ENCODE measurements around the gene ZNF787.

ZNF787 gene

DNA sequence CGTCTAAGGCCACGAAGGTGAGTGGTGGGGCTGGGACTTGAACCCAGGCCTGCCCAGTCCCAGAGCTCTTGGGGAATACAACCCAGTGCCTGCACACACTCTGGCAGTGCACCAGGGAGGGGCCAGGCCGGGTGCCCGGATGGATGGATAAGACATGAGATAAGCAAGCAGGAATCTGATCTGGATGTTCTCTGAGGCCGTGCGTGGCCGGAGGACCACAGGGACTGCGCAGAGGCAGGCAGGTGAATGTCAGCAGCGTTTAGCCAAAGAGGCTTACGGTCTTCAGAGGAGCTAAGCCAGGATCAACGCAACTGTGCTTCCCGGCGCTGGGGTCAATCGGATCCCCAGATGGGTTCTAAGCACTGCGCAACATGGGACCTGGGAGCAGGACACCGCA, 1.5 kb downstream of the ZNF787 start:
- H3K27ac ChIP-seq: peak overlapping the region; percentile 97
- TF ChIP-seq, protein P1, sequence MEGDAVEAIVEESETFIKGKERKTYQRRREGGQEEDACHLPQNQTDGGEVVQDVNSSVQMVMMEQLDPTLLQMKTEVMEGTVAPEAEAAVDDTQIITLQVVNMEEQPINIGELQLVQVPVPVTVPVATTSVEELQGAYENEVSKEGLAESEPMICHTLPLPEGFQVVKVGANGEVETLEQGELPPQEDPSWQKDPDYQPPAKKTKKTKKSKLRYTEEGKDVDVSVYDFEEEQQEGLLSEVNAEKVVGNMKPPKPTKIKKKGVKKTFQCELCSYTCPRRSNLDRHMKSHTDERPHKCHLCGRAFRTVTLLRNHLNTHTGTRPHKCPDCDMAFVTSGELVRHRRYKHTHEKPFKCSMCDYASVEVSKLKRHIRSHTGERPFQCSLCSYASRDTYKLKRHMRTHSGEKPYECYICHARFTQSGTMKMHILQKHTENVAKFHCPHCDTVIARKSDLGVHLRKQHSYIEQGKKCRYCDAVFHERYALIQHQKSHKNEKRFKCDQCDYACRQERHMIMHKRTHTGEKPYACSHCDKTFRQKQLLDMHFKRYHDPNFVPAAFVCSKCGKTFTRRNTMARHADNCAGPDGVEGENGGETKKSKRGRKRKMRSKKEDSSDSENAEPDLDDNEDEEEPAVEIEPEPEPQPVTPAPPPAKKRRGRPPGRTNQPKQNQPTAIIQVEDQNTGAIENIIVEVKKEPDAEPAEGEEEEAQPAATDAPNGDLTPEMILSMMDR (conservative IDR thresholded peaks at IDR 0.05): no peak

DNA sequence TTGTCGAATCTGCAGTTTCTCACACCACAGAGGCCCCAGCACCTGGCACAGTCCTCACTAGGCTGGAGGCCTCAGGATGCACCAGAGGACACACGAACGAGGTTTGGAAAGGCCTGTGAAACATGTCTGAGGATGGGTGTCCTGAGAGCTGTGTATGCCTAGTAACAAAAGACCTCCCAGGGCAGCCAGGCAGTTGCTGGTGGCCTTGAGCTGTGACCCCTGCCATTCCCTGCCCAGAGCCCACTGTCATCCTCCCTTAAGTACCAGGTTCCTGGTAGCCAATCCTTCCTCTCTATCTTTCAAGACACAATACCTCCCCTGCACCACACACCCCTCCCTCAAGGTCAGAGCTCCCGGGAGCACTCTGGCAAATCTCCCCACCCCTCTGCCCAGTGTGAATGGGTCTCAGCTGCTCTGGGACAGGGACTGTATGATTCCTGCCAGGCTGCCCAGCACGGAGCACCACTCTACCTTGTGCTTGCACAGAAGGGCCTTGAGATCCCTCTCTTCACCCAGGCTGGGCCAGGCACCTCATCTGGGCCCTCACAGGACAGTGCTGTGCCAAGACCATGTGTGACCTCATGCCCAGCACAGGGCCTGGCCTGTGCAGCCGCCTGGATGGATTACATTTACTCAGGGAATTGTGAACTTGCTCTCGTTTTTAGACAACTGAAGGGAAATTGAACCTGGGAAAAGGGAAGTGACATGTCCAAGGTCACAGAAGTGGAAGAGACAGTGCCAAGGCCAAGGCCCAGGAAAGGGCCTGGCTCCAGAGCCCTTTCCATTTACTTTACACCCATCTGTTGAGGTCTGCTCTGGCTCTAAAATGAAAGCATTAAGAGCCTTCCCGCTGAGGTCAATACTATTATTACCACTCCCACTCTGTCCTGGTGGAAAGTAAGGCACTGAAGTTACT, 2.2 kb downstream of the ZNF787 start:
- TF ChIP-seq, protein P1 (conservative IDR thresholded peaks at IDR 0.05): no peak
- peak overlapping the region; percentile 97 for H3K27ac ChIP-seq

- peak overlapping the region; percentile 97; the same call in 1 of the 2 replicates for H3K27ac ChIP-seq
- TF ChIP-seq, protein P1 (conservative IDR thresholded peaks at IDR 0.05): no peak
Observed at GRCh38 chr19:56117889-56118288, 3.2 kb downstream of the ZNF787 start.

- peak overlapping the region; percentile 97; the same call in 1 of the 2 replicates for H3K27ac ChIP-seq
- TF ChIP-seq, protein P1 (conservative IDR thresholded peaks at IDR 0.05): no peak
Observed at GRCh38 chr19:56117376-56117884, 3.7 kb downstream of the ZNF787 start.

DNA sequence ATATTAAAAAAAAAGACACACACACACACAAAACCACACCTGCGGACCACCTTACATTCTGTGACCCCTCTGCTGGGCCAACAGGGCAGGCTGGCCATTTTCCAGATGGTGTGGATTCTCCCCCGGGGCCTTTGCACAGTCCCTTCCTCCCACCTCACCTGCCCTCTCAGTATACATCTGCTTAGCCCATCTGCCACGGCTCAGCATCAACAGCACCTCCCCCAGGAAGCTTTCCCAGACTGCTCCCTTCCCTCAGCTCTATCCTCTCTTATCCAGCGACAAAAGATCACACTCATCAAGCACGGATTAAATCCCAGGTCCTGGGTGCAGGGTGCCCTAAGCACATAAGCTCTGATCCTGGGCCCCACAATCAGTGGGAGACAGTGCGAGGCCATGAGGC, 4.5 kb downstream of the ZNF787 start:
- H3K27ac ChIP-seq: no peak overlapping the region

DNA sequence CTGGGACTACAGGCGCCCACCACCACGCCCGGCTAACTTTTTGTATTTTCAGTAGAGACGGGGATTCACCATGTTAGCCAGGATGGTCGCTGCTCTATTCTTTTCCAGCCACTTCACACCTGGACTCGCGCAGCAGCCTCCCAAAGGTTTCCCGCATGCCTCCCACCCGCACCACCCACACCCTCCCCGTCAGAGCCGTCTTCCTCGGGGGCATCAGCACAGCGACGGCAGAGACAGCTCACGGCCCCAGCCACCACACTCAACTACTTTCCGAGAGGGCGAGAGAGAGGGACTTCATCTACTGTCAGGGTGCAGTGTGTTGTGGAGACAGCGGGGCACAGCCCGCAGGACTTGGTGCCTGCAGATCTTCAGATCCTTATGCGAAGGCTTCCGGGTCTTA, 5.6 kb downstream of the ZNF787 start:
- peak overlapping the region; percentile 22; the same call in 1 of the 2 replicates for H3K27ac ChIP-seq

More for the DNA sequence above, 4.5 kb downstream of the ZNF787 start:
- TF ChIP-seq, protein P1 (conservative IDR thresholded peaks at IDR 0.05): no peak

DNA sequence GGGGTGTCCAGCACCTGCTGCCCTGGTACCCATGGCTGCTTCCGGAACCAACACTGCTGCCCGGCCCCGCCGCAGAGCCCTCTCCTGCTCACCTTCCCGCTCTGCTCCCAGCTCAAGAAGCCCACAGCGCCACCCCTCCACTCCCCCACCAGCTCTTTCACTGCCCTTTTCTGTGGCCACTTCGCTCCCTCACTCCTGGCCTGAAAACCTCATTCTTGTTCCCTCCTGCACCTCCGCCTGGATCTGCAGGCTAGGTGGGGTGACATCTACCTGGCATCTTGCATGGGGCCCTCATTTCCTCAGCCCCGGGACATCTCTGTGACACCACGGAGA, 6.4 kb downstream of the ZNF787 start:
- H3K27ac ChIP-seq: peak overlapping the region; percentile 22; the same call in 1 of the 2 replicates
- TF ChIP-seq, protein P1 (conservative IDR thresholded peaks at IDR 0.05): no peak

More for the DNA sequence above, 5.6 kb downstream of the ZNF787 start:
- TF ChIP-seq, protein P1 (conservative IDR thresholded peaks at IDR 0.05): no peak
